ENCODE results near the gene WFS1.

The WFS1 gene

DNA sequence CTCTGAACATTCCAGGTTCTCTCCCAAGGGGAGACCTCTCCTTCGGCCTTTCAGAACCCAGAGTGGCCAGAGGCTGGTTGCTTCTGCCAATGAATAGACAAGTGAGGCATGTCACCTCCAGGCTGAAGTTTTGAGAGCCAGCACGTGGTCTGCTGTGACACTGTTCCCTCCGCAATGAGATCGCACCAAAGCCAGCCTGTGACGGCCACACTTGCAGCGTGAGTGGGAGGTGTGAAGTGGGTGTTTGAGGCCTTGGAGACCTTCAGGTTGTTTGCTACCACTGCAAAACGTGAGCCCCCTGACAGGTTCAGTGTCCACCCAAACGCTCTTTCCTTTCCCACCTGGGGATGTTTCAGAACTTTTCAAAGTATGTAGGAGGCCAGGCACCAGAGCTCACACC, 81.0 kb downstream of the WFS1 start:
- Mint-ChIP-seq H3K9me3 (peaks cover 5% of the 10 kb centered on the region), H3K27me3 (ENCODE audit: low read depth, poor library complexity) (peaks cover 34% of the 10 kb centered on the region), H3K4me1 (peaks cover 15% of the 10 kb centered on the region), H3K4me3 (no peak overlapping the region), H3K27ac (no peak overlapping the region), H3K36me3 (ENCODE audit: low read depth) (no peaks in the 10 kb centered on the region)
- no peak for TF ChIP-seq CTCF (IDR thresholded peaks at IDR 0.05)
- DNase-seq = no peak

- peaks cover 34% of the 10 kb centered on the region for H3K27me3 Mint-ChIP-seq (ENCODE audit: low read depth, poor library complexity)
- H3K27ac Mint-ChIP-seq = no peak overlapping the region
- no peaks in the 10 kb centered on the region for H3K36me3 Mint-ChIP-seq (ENCODE audit: low read depth)
- H3K4me3 Mint-ChIP-seq = no peak overlapping the region
- TF ChIP-seq CTCF (IDR thresholded peaks at IDR 0.05) = no peak
- no peak for DNase-seq
- H3K9me3 Mint-ChIP-seq = no peaks in the 10 kb centered on the region
- peaks cover 15% of the 10 kb centered on the region for H3K4me1 Mint-ChIP-seq
Measured at GRCh38 chr4:6351246-6352000, 81.8 kb downstream of the WFS1 start.

DNA sequence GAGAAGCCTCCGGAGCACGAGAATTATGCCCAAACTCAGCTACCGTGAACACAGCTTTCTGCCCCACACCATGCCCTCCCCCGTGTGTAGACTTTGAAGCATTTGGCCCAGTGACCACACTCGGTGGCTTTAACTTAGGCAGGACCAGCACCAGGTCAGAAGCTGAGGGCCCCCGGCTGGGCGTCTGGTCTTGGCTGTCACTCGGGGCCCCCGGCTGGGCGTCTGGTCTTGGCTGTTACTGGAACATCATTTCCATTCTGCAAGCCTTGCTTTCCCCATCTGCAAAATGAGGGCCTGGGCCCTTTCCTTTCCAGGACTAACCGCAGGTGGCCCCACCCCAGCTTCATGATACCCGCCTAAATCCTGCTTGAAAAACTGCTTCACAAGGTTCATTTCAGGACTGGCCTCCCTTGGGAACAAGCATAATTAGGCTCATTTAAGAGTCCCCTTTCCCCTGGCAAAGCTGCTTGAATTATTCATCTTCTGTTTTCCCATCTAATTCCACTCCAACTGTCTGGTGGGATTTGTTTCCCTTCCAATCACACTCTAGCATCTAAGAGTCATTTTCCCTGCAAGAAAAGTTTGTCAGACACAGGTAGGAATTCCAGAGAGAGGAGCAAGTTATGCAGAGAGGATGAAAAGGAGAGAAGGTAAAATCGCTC, 82.5 kb downstream of the WFS1 start:
- Mint-ChIP-seq H3K36me3 (ENCODE audit: low read depth) (no peaks in the 10 kb centered on the region), H3K4me1 (peaks cover 15% of the 10 kb centered on the region), H3K4me3 (no peak overlapping the region), H3K27ac (no peak overlapping the region), H3K9me3 (no peaks in the 10 kb centered on the region), H3K27me3 (ENCODE audit: low read depth, poor library complexity) (peaks cover 32% of the 10 kb centered on the region)
- TF ChIP-seq CTCF (IDR thresholded peaks at IDR 0.05) = no peak
- DNase-seq = no peak
